ENCODE measurements around the gene RPUSD4. TPM values are rescaled to one million over a fixed set of nuclear protein-coding genes. Genes with fewer than 3 reads are reported as not detected.

Gene RPUSD4
- total RNA-seq, 1 donor, result 36.2 TPM

- no peak for TF ChIP-seq CTCF (IDR thresholded peaks at IDR 0.05; ENCODE audit: extremely low read depth, low read depth, low read length)
- H3K79me2 ChIP-seq (ENCODE audit: insufficient read depth, low read length), result peaks cover 25% of the 10 kb centered on the region
- H3K4me1 ChIP-seq (ENCODE audit: insufficient read depth, low read length), result peaks cover 10% of the 10 kb centered on the region
- H2AFZ ChIP-seq (ENCODE audit: low read length), result no peak overlapping the region
- H3K4me2 ChIP-seq (ENCODE audit: insufficient read depth, low read length), result no peak overlapping the region
- H4K20me1 ChIP-seq (ENCODE audit: insufficient read depth, low read length), result peaks cover 7% of the 10 kb centered on the region
- H3K27me3 ChIP-seq (ENCODE audit: insufficient read depth, low read length), result no peaks in the 10 kb centered on the region
- no peak overlapping the region for H3K27ac ChIP-seq (ENCODE audit: low read depth, low read length)
- H3K4me3 ChIP-seq (ENCODE audit: insufficient read depth, low read length), result no peak overlapping the region
- DNase-seq (ENCODE audit: insufficient read length, low spot score, missing footprints), result no peak
- no peaks in the 10 kb centered on the region for H3K9me3 ChIP-seq (ENCODE audit: low read depth, low read length)
- H3K36me3 ChIP-seq (ENCODE audit: insufficient read depth, low read length), result peaks cover 43% of the 10 kb centered on the region
Measured at GRCh38 chr11:126207896-126208295, 3.6 kb downstream of the RPUSD4 start.

DNA sequence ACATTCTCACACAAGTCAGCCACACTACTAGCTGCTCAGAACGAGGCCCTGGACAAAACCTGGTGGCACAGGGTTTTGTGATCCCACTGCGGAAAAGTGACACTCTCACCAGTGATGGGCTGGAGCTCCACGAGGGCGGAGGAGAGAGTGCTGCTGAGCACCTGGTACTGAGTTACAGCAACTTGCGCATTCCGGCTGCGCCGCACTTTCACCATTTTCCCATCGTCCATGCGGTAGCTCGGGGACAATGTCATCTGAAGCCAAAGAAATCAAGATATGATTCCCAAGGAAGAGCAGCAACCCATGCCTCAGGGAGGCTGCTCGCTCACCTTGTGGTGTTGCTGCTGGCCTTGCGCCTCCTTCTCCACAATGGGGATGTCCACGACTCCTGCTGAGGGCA, 6.1 kb downstream of the RPUSD4 start:
- peaks cover 2% of the 10 kb centered on the region for H3K79me2 ChIP-seq (ENCODE audit: insufficient read depth, low read length)
- H3K9me3 ChIP-seq (ENCODE audit: low read depth, low read length), result no peaks in the 10 kb centered on the region
- no peak overlapping the region for H3K4me2 ChIP-seq (ENCODE audit: insufficient read depth, low read length)
- no peak for TF ChIP-seq CTCF (IDR thresholded peaks at IDR 0.05; ENCODE audit: extremely low read depth, low read depth, low read length)
- H3K27ac ChIP-seq (ENCODE audit: low read depth, low read length), result no peak overlapping the region
- H4K20me1 ChIP-seq (ENCODE audit: insufficient read depth, low read length), result no peaks in the 10 kb centered on the region
- H3K4me1 ChIP-seq (ENCODE audit: insufficient read depth, low read length), result no peaks in the 10 kb centered on the region
- H3K27me3 ChIP-seq (ENCODE audit: insufficient read depth, low read length), result no peaks in the 10 kb centered on the region
- no peak overlapping the region for H3K4me3 ChIP-seq (ENCODE audit: insufficient read depth, low read length)
- no peak overlapping the region for H2AFZ ChIP-seq (ENCODE audit: low read length)
- H3K36me3 ChIP-seq (ENCODE audit: insufficient read depth, low read length), result peaks cover 60% of the 10 kb centered on the region
- no peak for DNase-seq (ENCODE audit: insufficient read length, low spot score, missing footprints)

DNA sequence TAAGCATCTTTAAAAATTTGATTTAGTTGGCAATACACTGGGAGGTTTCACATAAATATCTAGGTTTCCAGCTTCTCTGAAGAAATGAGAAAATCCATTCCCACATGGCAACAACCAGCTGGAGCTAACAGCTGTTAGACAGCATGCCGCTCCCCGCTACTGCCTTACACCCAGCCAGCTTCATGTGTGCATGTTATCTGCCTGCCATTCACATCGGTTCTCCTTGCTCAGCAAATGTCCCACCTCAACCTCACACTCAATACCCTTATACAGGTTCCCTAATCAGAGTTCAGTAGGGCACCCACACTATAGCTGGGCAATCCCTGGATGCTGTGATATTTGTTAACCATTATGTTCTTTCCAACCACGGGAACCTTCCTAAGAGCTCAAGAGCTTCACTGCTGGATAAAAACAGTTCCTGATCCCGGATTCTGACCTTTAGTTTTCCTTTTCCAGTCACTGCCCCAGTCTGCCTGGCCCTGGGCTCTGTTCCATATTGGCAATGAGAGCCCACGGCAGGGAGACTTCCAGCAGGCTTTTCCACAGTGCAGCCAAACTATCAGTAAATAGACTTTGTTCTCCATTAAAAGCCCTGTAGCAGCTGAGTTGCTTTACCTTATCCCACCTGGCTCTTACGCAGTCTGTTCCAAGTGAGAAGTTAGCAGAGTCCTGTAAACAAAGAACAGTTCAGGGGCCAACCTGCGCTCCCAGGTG, 8.6 kb downstream of the RPUSD4 start:
- Histone ChIP-seq H3K9me3 (ENCODE audit: low read depth, low read length) (no peaks in the 10 kb centered on the region), H2AFZ (ENCODE audit: low read length) (no peak overlapping the region), H3K27ac (ENCODE audit: low read depth, low read length) (no peak overlapping the region), H3K79me2 (ENCODE audit: insufficient read depth, low read length) (no peaks in the 10 kb centered on the region), H3K27me3 (ENCODE audit: insufficient read depth, low read length) (no peaks in the 10 kb centered on the region), H3K4me1 (ENCODE audit: insufficient read depth, low read length) (no peaks in the 10 kb centered on the region), H3K4me3 (ENCODE audit: insufficient read depth, low read length) (no peak overlapping the region), H3K36me3 (ENCODE audit: insufficient read depth, low read length) (peaks cover 53% of the 10 kb centered on the region), H3K4me2 (ENCODE audit: insufficient read depth, low read length) (no peak overlapping the region), H4K20me1 (ENCODE audit: insufficient read depth, low read length) (no peaks in the 10 kb centered on the region)
- no peak for TF ChIP-seq CTCF (IDR thresholded peaks at IDR 0.05; ENCODE audit: extremely low read depth, low read depth, low read length)
- no peak for DNase-seq (ENCODE audit: insufficient read length, low spot score, missing footprints)

DNA sequence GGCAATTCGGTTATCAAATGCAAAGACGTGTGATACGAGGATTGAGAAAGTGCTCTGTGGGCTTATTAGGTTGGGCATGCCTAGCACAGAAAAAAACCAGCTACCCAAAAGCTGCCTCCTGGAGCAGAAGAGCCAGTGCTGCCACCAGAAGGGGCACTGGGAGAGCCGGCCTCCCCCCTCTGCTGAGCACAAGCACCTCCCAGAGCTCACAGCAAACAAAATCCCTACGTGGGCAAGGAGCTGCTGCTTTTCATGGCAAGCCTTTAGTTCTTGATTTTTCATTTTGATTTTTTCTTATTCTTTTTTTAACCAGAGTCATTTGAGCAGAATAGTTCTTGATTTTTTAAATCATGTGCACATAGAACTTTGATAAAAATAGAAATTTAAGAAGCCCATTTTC, 12.8 kb downstream of the RPUSD4 start:
- Histone ChIP-seq H2AFZ (ENCODE audit: low read length) (no peak overlapping the region), H3K9me3 (ENCODE audit: low read depth, low read length) (no peaks in the 10 kb centered on the region), H3K4me1 (ENCODE audit: insufficient read depth, low read length) (no peaks in the 10 kb centered on the region), H3K27me3 (ENCODE audit: insufficient read depth, low read length) (no peaks in the 10 kb centered on the region), H4K20me1 (ENCODE audit: insufficient read depth, low read length) (no peaks in the 10 kb centered on the region), H3K79me2 (ENCODE audit: insufficient read depth, low read length) (no peaks in the 10 kb centered on the region), H3K4me3 (ENCODE audit: insufficient read depth, low read length) (no peak overlapping the region), H3K4me2 (ENCODE audit: insufficient read depth, low read length) (no peak overlapping the region), H3K36me3 (ENCODE audit: insufficient read depth, low read length) (peaks cover 43% of the 10 kb centered on the region), H3K27ac (ENCODE audit: low read depth, low read length) (no peak overlapping the region)
- TF ChIP-seq CTCF (IDR thresholded peaks at IDR 0.05; ENCODE audit: extremely low read depth, low read depth, low read length), result no peak
- DNase-seq (ENCODE audit: insufficient read length, low spot score, missing footprints), result no peak
